Measurements from ENCODE around the gene PTPN23. TPM values are rescaled to one million over a fixed set of nuclear protein-coding genes. Genes with fewer than 3 reads are reported as not detected.

PTPN23 gene
- total and polyA plus RNA-seq, 9 of the 15 experiments (the other 6 are each of a cell fraction or from before 2014, with no cell fraction given) = 0.41 to 58.7 (median 7.2) TPM

DNA sequence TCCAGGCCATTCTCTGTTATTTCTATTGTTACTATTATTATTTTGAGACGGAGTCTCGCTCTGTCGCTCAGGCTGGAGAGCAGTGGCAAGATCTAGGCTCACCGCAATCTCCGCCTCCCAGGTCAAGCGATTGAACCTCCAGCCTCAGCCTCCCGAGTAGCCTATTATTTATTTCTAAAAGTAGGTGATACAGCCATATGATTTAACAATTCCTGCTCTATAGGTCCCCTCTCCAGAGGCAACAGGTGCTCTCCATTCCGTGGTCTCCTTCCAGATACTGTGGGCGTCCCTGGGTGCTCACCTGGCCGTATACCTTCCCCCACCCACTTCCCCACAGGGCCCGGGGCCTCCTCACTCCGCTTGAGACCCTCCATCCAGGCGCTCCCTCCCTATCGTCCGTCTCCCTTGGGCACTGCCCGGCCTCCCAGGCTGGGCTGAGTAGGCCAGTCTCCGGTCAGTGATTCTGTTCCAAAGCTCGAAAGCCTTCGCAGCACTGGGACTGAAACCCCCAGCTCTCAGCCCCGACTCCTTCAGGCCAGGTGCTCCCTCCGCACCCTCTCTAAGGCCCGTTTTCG lies 708 bp upstream of the PTPN23 start (continued):
- TF ChIP-seq, protein P1, sequence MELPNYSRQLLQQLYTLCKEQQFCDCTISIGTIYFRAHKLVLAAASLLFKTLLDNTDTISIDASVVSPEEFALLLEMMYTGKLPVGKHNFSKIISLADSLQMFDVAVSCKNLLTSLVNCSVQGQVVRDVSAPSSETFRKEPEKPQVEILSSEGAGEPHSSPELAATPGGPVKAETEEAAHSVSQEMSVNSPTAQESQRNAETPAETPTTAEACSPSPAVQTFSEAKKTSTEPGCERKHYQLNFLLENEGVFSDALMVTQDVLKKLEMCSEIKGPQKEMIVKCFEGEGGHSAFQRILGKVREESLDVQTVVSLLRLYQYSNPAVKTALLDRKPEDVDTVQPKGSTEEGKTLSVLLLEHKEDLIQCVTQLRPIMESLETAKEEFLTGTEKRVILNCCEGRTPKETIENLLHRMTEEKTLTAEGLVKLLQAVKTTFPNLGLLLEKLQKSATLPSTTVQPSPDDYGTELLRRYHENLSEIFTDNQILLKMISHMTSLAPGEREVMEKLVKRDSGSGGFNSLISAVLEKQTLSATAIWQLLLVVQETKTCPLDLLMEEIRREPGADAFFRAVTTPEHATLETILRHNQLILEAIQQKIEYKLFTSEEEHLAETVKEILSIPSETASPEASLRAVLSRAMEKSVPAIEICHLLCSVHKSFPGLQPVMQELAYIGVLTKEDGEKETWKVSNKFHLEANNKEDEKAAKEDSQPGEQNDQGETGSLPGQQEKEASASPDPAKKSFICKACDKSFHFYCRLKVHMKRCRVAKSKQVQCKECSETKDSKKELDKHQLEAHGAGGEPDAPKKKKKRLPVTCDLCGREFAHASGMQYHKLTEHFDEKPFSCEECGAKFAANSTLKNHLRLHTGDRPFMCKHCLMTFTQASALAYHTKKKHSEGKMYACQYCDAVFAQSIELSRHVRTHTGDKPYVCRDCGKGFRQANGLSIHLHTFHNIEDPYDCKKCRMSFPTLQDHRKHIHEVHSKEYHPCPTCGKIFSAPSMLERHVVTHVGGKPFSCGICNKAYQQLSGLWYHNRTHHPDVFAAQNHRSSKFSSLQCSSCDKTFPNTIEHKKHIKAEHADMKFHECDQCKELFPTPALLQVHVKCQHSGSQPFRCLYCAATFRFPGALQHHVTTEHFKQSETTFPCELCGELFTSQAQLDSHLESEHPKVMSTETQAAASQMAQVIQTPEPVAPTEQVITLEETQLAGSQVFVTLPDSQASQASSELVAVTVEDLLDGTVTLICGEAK (IDR thresholded peaks at IDR 0.05) = peak; percentile 33; the same call in 1 of the 2 replicates
- TF ChIP-seq, protein P1 (CRISPR knock-in tag; IDR thresholded peaks at IDR 0.05) = no peak
- no peak for TF ChIP-seq RBM15 (IDR thresholded peaks at IDR 0.05; ENCODE audit: insufficient read depth, low read length)
- TF ChIP-seq, protein P2, sequence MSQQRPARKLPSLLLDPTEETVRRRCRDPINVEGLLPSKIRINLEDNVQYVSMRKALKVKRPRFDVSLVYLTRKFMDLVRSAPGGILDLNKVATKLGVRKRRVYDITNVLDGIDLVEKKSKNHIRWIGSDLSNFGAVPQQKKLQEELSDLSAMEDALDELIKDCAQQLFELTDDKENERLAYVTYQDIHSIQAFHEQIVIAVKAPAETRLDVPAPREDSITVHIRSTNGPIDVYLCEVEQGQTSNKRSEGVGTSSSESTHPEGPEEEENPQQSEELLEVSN (IDR thresholded peaks at IDR 0.05; ENCODE audit: borderline replicate concordance in 1 of 2, extremely low read depth in 1 of 2, insufficient read depth in 1 of 2, insufficient read length in 1 of 2, low read depth in 1 of 2, low read length in 1 of 2, poor library complexity in 1 of 2, severe bottlenecking in 1 of 2) = peak in 1 of 2 experiments; percentile 65
- no peak for TF ChIP-seq SLC30A9 (CRISPR knock-in tag; IDR thresholded peaks at IDR 0.05)
- no peak for TF ChIP-seq NFYB (IDR thresholded peaks at IDR 0.05; ENCODE audit: extremely low read depth, insufficient read length)
- TF ChIP-seq SREBF1 (IDR thresholded peaks at IDR 0.05; ENCODE audit: borderline replicate concordance, low read depth, low read length) = 0 out of 2 replicates have a peak, but pooled peaks have one; percentile 14
- TF ChIP-seq, protein P3, sequence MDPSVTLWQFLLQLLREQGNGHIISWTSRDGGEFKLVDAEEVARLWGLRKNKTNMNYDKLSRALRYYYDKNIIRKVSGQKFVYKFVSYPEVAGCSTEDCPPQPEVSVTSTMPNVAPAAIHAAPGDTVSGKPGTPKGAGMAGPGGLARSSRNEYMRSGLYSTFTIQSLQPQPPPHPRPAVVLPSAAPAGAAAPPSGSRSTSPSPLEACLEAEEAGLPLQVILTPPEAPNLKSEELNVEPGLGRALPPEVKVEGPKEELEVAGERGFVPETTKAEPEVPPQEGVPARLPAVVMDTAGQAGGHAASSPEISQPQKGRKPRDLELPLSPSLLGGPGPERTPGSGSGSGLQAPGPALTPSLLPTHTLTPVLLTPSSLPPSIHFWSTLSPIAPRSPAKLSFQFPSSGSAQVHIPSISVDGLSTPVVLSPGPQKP (CRISPR knock-in tag; IDR thresholded peaks at IDR 0.05) = no peak
- no peak; a peak in 2 of 4 replicates for TF ChIP-seq HDAC1 (IDR thresholded peaks at IDR 0.05)
- peak; percentile 46; the same call in 1 of the 2 replicates for TF ChIP-seq SIN3B (IDR thresholded peaks at IDR 0.05; ENCODE audit: low read depth)
- TF ChIP-seq, protein P4, sequence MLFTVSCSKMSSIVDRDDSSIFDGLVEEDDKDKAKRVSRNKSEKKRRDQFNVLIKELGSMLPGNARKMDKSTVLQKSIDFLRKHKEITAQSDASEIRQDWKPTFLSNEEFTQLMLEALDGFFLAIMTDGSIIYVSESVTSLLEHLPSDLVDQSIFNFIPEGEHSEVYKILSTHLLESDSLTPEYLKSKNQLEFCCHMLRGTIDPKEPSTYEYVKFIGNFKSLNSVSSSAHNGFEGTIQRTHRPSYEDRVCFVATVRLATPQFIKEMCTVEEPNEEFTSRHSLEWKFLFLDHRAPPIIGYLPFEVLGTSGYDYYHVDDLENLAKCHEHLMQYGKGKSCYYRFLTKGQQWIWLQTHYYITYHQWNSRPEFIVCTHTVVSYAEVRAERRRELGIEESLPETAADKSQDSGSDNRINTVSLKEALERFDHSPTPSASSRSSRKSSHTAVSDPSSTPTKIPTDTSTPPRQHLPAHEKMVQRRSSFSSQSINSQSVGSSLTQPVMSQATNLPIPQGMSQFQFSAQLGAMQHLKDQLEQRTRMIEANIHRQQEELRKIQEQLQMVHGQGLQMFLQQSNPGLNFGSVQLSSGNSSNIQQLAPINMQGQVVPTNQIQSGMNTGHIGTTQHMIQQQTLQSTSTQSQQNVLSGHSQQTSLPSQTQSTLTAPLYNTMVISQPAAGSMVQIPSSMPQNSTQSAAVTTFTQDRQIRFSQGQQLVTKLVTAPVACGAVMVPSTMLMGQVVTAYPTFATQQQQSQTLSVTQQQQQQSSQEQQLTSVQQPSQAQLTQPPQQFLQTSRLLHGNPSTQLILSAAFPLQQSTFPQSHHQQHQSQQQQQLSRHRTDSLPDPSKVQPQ (CRISPR knock-in tag; IDR thresholded peaks at IDR 0.05; ENCODE audit: borderline replicate concordance) = no peak
